PC-3 (cell line): ENCODE data around the gene SLC8A1. TPM values are rescaled to one million over a fixed set of nuclear protein-coding genes. Genes with fewer than 3 reads are reported as not detected.

Source experiments
- ATAC-seq: fragments of 200-7000 bp; cut with Tn5 transposase; 2 replicates; pipeline ENCODE4 v1.9.1; 2020; ENCODE audit warnings: mild to moderate bottlenecking, moderate library complexity
- BruUV-seq: library from RNA; stranded (reverse); fragments of 400-500 nt; replicated peaks from 2 replicates; lab custom pipeline; 2021; lab: Mats Ljungman, UMichigan
- CTCF ChIA-PET: fragments of 300-600 bp; sonication (Branson Sonifier 250); formaldehyde crosslinking; loops from one replicate; lab custom pipeline; 2022; ENCODE audit warnings: antibody characterized with exemption; lab: Charles Lee
- POLR2A ChIA-PET: fragments of 300-600 bp; sonication (Branson Sonifier 250); formaldehyde crosslinking; loops from one replicate; lab custom pipeline; 2022; ENCODE audit warnings: antibody characterized with exemption; ENCODE audit not compliant: unreplicated experiment; lab: Charles Lee
- DNase-seq: peaks from one replicate; pipeline ENCODE4 v3.0.0-alpha.2; 2015
- H2AFZ ChIP-seq: fragments of 300-600 bp; sonication (generic); 2 replicates; pipeline ENCODE4 v1.6.0; 2016; ENCODE audit warnings: antibody characterized with exemption, low read length
- H3F3A ChIP-seq: fragments of 300-600 bp; sonication (generic); one replicate; pipeline ENCODE4 v1.6.0; 2017; ENCODE audit warnings: antibody characterized with exemption, low read length, control low read depth, mild to moderate bottlenecking; ENCODE audit not compliant: unreplicated experiment
- H3K27ac ChIP-seq: fragments of 300-600 bp; sonication (generic); 2 replicates; pipeline ENCODE4 v1.5.1; 2016; ENCODE audit warnings: mild to moderate bottlenecking, low read length
- H3K27me3 ChIP-seq: fragments of 300-600 bp; sonication (generic); 2 replicates; pipeline ENCODE4 v1.6.1; 2016; ENCODE audit warnings: low read length, mixed read lengths
- H3K36me3 ChIP-seq: fragments of 300-600 bp; sonication (generic); 2 replicates; pipeline ENCODE4 v1.6.1; 2016; ENCODE audit warnings: low read depth, mixed run types, low read length, mixed read lengths
- H3K4me1 ChIP-seq: fragments of 300-600 bp; sonication (generic); 2 replicates; pipeline ENCODE4 v1.5.1; 2016; ENCODE audit warnings: low read length; ENCODE audit not compliant: insufficient read depth
- H3K4me2 ChIP-seq: fragments of 300-600 bp; sonication (generic); 2 replicates; pipeline ENCODE4 v1.6.0; 2016; ENCODE audit warnings: low read length
- H3K4me3 ChIP-seq: fragments of 300-600 bp; sonication (generic); 2 replicates; pipeline ENCODE4 v1.5.1; 2016; ENCODE audit warnings: mild to moderate bottlenecking, low read length, mixed read lengths
- H3K79me2 ChIP-seq: fragments of 300-600 bp; sonication (generic); 2 replicates; pipeline ENCODE4 v1.6.1; 2017; ENCODE audit warnings: low read length, mixed read lengths
- H3K9ac ChIP-seq: fragments of 300-600 bp; sonication (generic); 2 replicates; pipeline ENCODE4 v1.6.0; 2016; ENCODE audit warnings: mild to moderate bottlenecking, low read length
- H3K9me2 ChIP-seq: fragments of 300-600 bp; sonication (generic); replicated peaks from 2 replicates; pipeline ENCODE4 v1.6.1; 2016; ENCODE audit warnings: mixed run types, low read length, mixed read lengths
- H3K9me3 ChIP-seq: fragments of 300-600 bp; sonication (generic); 2 replicates; pipeline ENCODE4 v1.6.1; 2016; ENCODE audit warnings: low read length, mixed read lengths
- H4K20me1 ChIP-seq: fragments of 300-600 bp; sonication (generic); 2 replicates; pipeline ENCODE4 v1.6.1; 2016; ENCODE audit warnings: low read length, mixed read lengths
- EZH2 ChIP-seq: fragments of 300-600 bp; sonication (generic); IDR thresholded peaks from one replicate; pipeline ENCODE4 v1.6.1; 2017; ENCODE audit warnings: antibody characterized with exemption, mild to moderate bottlenecking, low read length; ENCODE audit not compliant: unreplicated experiment
- EZH2phosphoT487 ChIP-seq: fragments of 300-600 bp; sonication (generic); IDR thresholded peaks from 2 replicates; pipeline ENCODE4 v1.6.1; 2018; ENCODE audit warnings: mild to moderate bottlenecking, antibody characterized with exemption, low read length, borderline replicate concordance
- intact Hi-C: fragments of 100-400 bp; cut with micrococcal nuclease; formaldehyde crosslinking; loops from 2 replicates; pipeline ENCODE4 v1.9.0; 2023
- total RNA-seq: library from RNA; depleted of rRNA; stranded (reverse); fragments of >200 nt; gene quantifications from 2 replicates; pipeline ENCODE4 v1.2.3, GENCODE V29; 2014
- TF ChIP-seq, protein P1 (sequence below): fragments of 300-600 bp; sonication (generic); conservative IDR thresholded peaks from 2 replicates; pipeline ENCODE4 v1.5.1; 2017; ENCODE audit warnings: antibody characterized with exemption, low read depth, mild to moderate bottlenecking, low read length

SLC8A1 gene
- total RNA-seq, 1 experiment from 2014 or later: 1.3 TPM

GRCh38 chr2:40190457-40190856, 261.4 kb downstream of the SLC8A1 start:
- Histone ChIP-seq H3F3A (no peaks in the 10 kb centered on the region), H3K9me3 (no peaks in the 10 kb centered on the region), H3K4me3 (no peak overlapping the region), H3K36me3 (no peaks in the 10 kb centered on the region), H3K4me2 (no peak overlapping the region), H3K79me2 (no peaks in the 10 kb centered on the region), H3K27ac (no peak overlapping the region), H3K27me3 (no peaks in the 10 kb centered on the region), H3K9me2 (no peaks in the 10 kb centered on the region), H2AFZ (no peak overlapping the region), H3K9ac (no peak overlapping the region), H3K4me1 (peaks cover 18% of the 10 kb centered on the region), H4K20me1 (no peaks in the 10 kb centered on the region)
- peak; percentile 96 for ATAC-seq
- intact Hi-C loops: no loop called here
- no TSS peak for BruUV-seq
- peak; percentile 61 for DNase-seq
- ChIA-PET CTCF (no interaction called here), POLR2A (no interaction called here)
- TF ChIP-seq EZH2phosphoT487 (no peak), EZH2 (no peak)
- TF ChIP-seq, protein P1, sequence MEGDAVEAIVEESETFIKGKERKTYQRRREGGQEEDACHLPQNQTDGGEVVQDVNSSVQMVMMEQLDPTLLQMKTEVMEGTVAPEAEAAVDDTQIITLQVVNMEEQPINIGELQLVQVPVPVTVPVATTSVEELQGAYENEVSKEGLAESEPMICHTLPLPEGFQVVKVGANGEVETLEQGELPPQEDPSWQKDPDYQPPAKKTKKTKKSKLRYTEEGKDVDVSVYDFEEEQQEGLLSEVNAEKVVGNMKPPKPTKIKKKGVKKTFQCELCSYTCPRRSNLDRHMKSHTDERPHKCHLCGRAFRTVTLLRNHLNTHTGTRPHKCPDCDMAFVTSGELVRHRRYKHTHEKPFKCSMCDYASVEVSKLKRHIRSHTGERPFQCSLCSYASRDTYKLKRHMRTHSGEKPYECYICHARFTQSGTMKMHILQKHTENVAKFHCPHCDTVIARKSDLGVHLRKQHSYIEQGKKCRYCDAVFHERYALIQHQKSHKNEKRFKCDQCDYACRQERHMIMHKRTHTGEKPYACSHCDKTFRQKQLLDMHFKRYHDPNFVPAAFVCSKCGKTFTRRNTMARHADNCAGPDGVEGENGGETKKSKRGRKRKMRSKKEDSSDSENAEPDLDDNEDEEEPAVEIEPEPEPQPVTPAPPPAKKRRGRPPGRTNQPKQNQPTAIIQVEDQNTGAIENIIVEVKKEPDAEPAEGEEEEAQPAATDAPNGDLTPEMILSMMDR: no peak

DNA sequence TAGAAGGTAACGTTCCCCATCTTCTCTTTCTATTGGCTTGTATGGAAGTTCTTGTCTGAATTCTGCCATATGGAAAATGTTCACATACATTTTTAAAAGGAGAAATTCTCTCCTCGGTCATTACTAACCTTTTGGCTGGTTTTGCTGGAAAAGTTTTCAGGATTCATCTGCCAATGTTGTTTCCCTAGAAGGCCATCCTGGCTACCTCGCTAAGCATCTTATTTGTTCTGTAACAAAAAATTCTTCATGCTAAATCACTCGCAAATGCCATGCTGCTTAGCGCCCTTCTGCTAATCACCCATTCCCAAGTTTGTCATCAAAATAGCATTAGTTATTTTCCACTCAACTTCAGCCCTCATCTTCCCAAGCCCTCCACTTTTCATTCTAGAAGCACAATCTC, 262.0 kb downstream of the SLC8A1 start:
- no peaks in the 10 kb centered on the region for H3K9me3 ChIP-seq
- H3K4me2 ChIP-seq: no peak overlapping the region
- no peaks in the 10 kb centered on the region for H3K27me3 ChIP-seq
- H3F3A ChIP-seq: no peaks in the 10 kb centered on the region
- H3K36me3 ChIP-seq: no peaks in the 10 kb centered on the region
- H4K20me1 ChIP-seq: no peaks in the 10 kb centered on the region
- no peak overlapping the region for H3K4me3 ChIP-seq
- no peaks in the 10 kb centered on the region for H3K9me2 ChIP-seq
- TF ChIP-seq EZH2phosphoT487 (no peak), EZH2 (no peak)
- TF ChIP-seq, protein P1: no peak
- POLR2A ChIA-PET: no interaction called here
- no peaks in the 10 kb centered on the region for H3K79me2 ChIP-seq
- no peak overlapping the region for H2AFZ ChIP-seq
- ATAC-seq: no peak
- peaks cover 18% of the 10 kb centered on the region for H3K4me1 ChIP-seq
- no peak overlapping the region for H3K27ac ChIP-seq
- DNase-seq: no peak
- CTCF ChIA-PET: no interaction called here
- no TSS peak for BruUV-seq
- intact Hi-C loops: no loop called here
- H3K9ac ChIP-seq: no peak overlapping the region

- no peaks in the 10 kb centered on the region for H3K9me2 ChIP-seq
- H3K36me3 ChIP-seq: no peaks in the 10 kb centered on the region
- peaks cover 7% of the 10 kb centered on the region; the same call in 1 of the 2 replicates for H3K4me1 ChIP-seq
- H3F3A ChIP-seq: no peaks in the 10 kb centered on the region
- no peaks in the 10 kb centered on the region for H3K9me3 ChIP-seq
- TF ChIP-seq EZH2phosphoT487 (no peak), EZH2 (no peak)
- TF ChIP-seq, protein P1: no peak
- intact Hi-C loops: no loop called here
- ATAC-seq: no peak
- DNase-seq: no peak
- POLR2A ChIA-PET: no interaction called here
- no peak overlapping the region for H3K4me2 ChIP-seq
- CTCF ChIA-PET: no interaction called here
- no peaks in the 10 kb centered on the region for H3K79me2 ChIP-seq
- H4K20me1 ChIP-seq: no peaks in the 10 kb centered on the region
- H3K27me3 ChIP-seq: no peaks in the 10 kb centered on the region
- H3K27ac ChIP-seq: no peak overlapping the region
- BruUV-seq: no TSS peak
- H2AFZ ChIP-seq: no peak overlapping the region
- H3K9ac ChIP-seq: no peak overlapping the region
- no peak overlapping the region for H3K4me3 ChIP-seq
Measured at GRCh38 chr2:40187054-40187453, 264.8 kb downstream of the SLC8A1 start.
